Stimulated activated naive CD8-positive, alpha-beta T cell treated with anti-CD3 and anti-CD28 coated beads, Interleukin-15, Interleukin-2, amounts not matched to agents 100 U/mL and 50 U/mL, for 24 hours (primary cell): ENCODE measurements around the gene ACTN4.
"Not testable (repeated sequence)": the region's sequence is repeated elsewhere in the genome, so short reads cannot be mapped to it uniquely, and the experiment has no call there.

Source experiments
- ATAC-seq: fragments of 150-1000 bp; cut with Tn5 transposase; one replicate; pipeline ENCODE4 v1.10.0; 2021
- DNase-seq: peaks from one replicate; pipeline ENCODE4 v3.0.0; 2021

The ACTN4 gene

GRCh38 chr19:38737921-38738737, 90.7 kb downstream of the ACTN4 start:
- DNase-seq = no peak
- no peak for ATAC-seq

DNA sequence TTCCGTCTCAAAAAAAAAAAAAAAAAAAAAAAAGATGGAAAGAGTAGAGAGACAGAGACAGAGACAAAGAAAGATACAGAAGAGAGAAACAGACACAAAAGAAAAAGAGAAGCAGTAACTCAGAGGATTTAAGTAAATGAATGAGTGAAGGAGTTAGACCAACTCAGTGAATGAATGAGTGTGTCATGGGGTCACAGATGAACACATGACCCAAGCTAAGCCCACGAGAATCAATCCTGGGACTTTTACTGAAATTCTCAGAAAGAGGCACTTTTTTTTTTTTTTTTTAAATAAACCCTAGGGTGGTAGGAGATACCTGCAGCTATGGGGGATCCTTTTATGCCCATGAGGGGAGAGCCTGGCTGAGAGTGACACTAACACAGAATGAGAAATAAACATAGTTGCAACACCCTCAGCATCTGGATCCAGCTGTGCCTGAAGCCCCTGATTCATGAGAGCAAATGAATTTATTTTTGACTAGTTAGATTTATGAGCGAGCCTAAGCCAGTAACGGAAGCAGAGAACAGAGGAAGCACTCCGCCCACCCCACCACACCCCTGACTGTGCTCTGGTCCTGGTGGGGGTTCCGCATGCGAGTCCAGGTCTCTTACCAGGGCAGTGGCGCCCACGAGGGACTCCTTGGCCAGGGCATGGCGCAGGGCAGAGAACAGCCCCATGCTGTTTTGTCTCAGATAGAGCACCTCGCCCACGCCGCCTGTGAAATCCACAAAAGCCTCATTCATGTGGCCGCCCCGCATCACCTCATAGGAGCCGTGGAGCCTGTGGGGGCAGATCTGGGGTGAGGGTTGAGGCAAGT, 92.2 kb downstream of the ACTN4 start:
- peak; percentile 40 for DNase-seq
- ATAC-seq = no peak

DNA sequence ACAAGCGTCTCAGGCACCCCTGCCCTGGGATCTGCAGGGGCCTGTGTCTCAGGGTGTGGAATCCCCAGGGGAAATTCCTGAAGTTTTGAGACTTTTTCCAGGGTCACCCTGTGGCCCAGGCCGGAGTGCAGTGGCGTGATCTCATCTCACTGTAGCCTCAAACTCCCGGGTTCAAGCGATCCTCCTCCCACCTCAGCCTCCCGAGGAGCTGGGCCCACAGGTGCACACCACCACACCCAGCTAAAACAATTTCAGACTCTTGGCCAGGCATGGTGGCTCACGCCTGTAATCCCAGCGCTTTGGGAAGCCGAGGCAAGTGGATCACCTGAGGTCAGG, 92.8 kb downstream of the ACTN4 start:
- no peak for DNase-seq
- ATAC-seq = no peak

DNA sequence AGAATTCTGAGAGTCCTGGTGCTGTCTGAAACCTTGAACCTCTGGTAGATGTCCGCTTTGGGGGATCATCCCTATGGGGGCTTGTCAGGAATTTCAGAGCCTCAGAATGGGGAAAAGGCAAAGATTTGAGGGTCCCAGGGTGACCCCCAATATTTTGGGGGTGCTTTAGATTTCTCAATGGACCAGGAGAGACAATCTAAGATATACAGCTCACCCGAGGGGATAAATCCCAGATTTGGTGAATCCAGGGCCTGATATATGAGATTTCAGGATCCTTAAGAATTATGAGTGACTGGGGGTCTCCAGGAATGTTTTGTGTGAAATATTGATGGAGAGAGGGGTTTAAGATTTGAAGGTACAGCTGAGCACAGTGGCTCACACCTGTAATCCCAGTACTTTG, 93.5 kb downstream of the ACTN4 start:
- no peak for ATAC-seq
- no peak for DNase-seq

GRCh38 chr19:38741670-38742069, 94.2 kb downstream of the ACTN4 start:
- no peak for DNase-seq
- ATAC-seq = no peak

DNA sequence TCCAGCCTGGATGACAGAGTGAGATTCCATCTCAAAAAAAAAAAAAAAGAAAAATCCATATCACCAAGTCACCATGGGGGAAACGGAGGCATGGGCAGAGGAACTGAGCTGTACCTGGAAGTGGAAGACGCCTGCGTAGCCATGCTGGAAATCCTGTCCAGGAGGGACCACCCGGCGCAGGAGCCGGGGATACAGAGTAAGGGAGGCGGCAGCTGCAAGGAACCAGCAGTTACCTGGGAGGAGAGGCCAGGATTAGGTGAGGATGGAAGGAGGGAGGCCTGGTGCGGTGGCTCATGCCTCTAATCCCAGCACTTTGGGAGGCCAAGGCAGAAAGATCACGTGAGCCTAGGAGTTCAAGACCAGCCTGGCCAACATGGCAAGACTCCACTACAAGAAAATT, 94.8 kb downstream of the ACTN4 start:
- ATAC-seq (no peak), DNase-seq (no peak)

DNA sequence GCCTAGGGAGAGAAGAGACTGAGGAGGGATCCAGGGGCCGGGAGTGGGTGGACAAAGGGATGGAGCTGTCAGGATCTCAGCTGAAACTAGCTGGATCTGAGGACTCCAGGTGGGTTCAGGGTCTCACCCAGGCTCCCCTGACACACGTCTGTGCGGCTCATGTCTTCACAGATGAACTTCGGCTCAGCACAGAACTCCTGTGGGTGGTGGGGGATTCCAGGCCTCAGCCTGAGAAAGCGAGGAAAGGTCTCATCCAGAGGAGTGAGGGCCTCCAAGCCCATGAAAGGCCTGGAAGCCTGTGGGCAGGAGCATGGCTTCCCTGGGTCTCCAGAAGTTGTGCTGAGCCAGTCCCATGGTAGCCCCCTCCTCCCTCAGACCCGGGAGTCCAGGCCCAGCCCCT, 95.5 kb downstream of the ACTN4 start:
- ATAC-seq = no peak
- DNase-seq = no peak

DNA sequence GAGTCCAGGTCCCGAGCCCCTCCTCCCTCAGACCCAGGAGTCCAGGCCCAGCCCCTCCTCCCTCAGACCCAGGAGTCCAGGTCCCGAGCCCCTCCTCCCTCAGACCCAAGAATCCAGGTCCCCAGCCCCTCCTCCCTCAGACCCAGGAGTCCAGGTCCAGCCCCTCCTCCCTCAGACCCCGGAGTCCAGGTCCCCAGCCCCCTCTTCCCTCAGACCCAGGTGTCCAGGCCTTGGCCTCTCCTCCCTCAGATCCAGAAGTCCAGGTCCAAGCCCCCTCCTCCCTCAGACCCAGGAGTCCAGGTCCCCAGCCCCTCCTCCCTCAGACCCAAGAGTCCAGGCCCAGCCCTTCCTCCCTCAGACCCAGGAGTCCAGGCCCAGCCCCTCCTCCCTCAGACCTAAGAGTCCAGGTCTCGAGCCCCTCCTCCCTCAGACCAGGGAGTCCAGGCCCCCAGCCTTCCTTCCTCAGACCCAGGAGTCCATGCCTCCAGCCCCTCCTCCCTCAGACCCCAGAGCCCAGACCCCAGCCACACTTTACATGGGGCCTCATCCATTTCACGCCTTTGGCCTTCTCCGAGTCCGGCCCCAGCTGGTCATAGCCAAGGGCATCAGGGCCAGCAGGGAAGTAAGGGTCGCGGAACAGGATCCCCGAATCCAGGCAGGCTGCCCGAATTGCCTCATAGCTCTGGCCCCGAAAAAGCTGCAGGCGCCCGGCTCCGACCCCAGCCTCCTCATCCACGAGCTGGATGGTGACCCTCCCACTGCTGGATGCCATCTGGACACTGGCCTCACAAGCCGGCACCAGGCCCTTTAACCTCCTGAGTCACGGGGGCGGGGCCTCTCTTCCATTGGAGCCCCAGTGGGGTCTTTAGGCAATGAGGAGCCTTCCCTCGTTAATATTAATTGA, 96.2 kb downstream of the ACTN4 start:
- no peak for ATAC-seq
- DNase-seq = no peak

GRCh38 chr19:38744298-38744681, 96.8 kb downstream of the ACTN4 start, which contains the start of gene CAPN12:
CAPN12 (minus strand) TSS chr19:38744474; CDS start chr19:38744165, 309 bp downstream.
- no peak for ATAC-seq
- no peak for DNase-seq

DNA sequence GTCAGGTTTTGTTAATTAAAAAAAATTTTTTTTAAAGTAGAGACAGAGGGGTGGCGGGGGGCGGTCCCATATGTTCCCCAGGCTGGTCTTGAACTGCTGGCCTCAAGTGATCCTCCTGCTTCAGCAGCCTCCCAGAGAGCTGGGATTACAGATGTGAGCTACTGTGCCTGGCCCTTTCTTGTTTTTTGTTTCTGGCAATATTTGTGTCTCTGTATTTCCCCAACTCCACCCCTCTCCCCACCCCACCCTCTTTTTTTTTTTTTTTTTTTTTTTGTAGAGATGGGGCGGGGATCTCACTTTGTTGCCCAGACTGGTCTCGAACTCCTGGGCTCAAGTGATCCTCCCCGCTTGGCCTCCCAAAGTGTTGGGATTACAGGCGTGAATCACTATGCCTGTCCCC, 97.4 kb downstream of the ACTN4 start:
- ATAC-seq (no peak), DNase-seq (no peak)

DNA sequence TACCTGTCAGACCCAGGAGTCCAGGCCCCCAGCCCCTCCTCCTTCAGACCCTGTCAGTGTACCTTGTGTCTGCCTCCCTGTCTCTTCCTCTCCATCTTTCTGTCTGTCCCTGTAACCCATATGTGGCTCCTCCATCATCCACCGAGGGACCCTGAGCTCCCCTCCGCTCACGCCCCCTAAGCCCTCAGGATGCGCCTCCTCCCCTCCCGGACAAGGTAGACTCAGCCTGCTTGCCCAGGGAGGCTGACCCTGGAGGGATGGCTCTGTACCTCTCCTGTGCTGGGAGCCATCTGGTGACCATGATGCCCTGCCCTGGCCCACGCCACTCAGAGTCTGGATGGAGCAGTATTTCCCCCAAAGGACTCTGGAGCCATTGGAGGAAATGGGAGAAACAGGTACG, 97.9 kb downstream of the ACTN4 start:
- DNase-seq (no peak), ATAC-seq (no peak)

- not testable (repeated sequence) for DNase-seq, ATAC-seq
Measured at GRCh38 chr19:38753783-38754182, 106.3 kb downstream of the ACTN4 start.

GRCh38 chr19:38754196-38754595, 106.7 kb downstream of the ACTN4 start:
- DNase-seq, ATAC-seq: not testable (repeated sequence)

- no peak for ATAC-seq
- no peak for DNase-seq
Measured at GRCh38 chr19:38759590-38760003, 112.1 kb downstream of the ACTN4 start.

GRCh38 chr19:38760805-38761517, 113.5 kb downstream of the ACTN4 start:
- not testable (repeated sequence) for ATAC-seq, DNase-seq

GRCh38 chr19:38761884-38762389, 114.5 kb downstream of the ACTN4 start:
- ATAC-seq, DNase-seq: not testable (repeated sequence)

- DNase-seq = no peak
- no peak for ATAC-seq
Measured at GRCh38 chr19:38763795-38764220, 116.4 kb downstream of the ACTN4 start.

DNA sequence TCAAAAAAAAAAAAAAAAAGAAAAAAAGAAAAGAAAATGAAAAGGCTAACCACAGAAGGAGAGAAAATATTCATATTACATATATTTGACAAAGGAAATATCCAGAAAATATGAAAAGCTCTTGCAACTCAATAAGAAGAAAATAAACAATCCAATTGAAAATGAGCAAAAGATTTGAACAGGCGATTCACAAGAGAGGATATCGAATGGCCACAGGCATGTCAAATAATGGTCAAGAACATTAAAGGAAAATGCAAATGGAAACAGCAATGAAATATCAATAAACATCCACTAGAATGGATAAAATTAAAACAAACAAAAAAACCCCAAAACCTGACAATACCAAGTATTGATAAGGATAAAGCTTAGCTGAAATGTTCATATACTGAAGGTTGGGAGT, 117.8 kb downstream of the ACTN4 start:
- DNase-seq = no peak

DNA sequence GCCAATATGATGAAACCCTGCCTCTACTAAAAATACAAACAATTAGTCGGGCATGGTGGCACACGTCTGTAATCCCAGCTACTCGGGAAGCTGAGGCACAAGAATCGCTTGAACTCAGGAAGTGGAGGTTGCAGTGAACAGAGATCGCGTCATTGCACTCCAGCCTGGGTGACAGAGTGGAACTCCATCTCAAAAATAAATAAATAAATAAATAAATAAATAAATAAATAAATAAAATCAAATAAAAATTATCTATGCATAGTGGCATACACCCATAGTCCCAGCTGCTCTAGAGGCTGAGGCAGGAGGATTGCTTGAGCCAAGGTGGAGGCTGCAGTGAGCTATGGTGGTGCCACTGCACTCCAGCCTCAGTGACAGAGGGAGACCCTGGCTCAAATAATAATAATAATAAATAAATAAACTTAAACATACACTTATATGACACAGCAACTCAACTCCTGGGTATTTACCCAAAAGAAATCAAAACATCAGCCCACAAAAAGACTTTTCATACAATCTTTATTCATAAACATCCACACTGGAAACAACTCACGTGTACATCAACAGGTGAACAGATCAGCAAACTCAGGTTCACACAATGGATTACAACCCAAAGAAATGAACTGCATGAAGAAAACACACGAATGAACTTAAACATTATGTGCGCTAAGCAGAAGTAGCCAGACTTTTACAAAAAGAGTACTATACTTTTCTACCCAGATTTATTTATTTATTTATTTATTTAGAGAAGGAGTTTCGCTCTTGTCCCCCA, 119.0 kb downstream of the ACTN4 start:
- ATAC-seq (no peak), DNase-seq (no peak)

More for the DNA sequence above, 117.8 kb downstream of the ACTN4 start:
- no peak for ATAC-seq

DNA sequence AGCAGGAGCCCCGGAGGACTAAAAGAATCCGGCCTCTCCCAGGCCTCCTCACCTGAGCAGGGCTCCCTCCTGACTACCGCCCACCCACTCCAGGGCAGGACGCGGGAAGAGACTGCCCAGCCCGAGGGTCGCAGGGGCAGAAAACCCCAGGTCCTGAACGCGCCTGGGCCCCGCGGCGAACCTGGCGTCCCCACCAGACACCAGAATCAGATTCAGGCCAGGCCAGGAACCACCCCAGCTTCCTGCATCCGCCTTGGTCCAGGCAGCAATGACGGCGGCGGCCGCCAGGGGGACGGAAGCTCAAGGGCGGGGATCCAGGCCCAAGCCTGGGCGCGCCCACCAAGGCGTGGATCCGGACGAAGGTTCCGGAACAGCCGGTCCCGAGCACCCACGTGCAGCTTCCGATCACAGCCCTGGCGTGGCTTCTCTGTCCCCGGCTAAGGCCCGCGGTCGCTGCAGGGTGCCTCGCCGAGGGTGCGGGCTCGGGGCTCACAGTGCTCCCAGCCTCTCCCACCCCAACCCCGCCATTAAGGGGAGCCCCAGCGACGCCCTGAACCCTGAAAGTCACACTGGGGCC, 122.3 kb downstream of the ACTN4 start:
- DNase-seq (peak; percentile 92), ATAC-seq (peak; percentile 73)
